RCC 7860 (cell line): ENCODE results near the gene MED13L.
"Not testable (repeated sequence)": the region's sequence is repeated elsewhere in the genome, so short reads cannot be mapped to it uniquely, and the experiment has no call there.

Source experiments
- DNase-seq: peaks from one replicate; pipeline ENCODE4 v3.0.0-alpha.2; 2015; ENCODE audit warnings: low spot score
- FAIRE-seq: peaks from 2 replicates; lab custom pipeline; 2012; peaks lifted over from hg19 to GRCh38; lab: Jason Lieb, UNC

MED13L gene

DNA sequence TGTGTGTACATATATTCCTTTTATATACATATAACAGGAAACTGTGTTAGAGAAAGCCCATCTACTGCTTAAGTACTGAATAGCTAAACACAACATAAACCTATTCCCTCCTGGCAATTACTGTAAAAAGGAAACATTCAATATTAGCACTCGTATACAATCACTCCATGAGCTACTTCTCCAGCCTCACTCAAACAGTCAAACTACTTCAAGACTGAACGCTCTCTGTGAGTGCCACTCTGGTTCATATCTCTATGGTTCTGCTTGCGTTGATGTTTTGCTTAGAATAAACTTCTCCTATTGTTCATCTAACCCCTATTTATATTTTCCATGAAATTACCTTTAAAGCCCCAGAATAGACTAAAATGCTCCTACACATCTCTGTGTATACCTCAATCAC, 243.7 kb downstream of the MED13L start:
- FAIRE-seq (no peak), DNase-seq (no peak)

DNA sequence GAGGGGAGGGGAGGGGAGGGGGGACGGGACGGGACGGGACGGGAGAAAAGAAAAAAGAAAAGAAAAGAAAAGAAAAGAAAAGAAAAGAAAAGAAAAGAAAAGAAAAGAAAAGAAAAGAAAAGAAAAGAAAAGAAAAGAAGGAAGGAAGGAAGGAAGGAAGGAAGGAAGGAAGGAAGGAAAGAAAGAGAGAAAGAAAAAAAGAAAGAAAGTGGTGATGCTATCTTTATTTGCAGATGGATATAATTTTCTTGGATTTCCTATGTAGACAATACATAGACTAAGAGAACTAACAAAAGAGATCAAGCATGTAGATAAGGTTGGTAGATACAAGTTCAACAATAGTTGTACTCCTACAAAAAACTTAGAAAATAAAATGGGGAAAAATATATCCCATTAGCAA, 245.9 kb downstream of the MED13L start:
- FAIRE-seq, DNase-seq: not testable (repeated sequence)

DNA sequence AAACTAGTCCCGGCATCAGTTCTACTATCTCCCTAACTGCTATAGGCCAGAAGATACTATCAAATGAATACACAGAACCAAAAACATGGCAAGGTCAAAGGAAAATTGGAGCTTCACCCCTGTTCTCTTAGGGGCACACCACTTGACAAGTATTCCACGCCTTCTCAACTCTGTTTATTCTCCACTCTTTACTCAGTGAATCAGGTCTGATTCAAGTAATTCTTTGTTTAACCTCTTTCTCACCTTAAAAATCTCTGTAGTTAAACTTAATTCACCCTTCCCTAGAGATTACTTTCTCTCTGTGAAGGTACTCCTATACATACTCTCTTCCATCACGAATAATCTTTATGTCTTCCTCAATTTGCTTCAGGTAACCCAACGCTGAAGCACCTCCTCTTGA, 248.9 kb downstream of the MED13L start:
- DNase-seq (no peak), FAIRE-seq (no peak)

DNA sequence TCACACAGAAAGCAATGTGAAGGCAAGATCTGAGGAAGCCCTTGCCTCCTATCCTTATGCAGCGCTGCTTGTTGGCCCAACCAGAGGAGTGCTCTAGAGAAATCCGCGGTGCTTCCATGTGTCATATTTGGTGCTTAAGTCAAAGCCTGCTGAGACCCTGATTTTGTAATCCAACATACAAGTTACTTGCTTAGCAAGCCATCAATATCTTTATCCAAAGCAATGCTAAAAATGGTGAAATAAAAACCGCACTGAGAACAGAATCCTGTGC, 250.0 kb downstream of the MED13L start:
- DNase-seq: no peak
- no peak for FAIRE-seq

DNA sequence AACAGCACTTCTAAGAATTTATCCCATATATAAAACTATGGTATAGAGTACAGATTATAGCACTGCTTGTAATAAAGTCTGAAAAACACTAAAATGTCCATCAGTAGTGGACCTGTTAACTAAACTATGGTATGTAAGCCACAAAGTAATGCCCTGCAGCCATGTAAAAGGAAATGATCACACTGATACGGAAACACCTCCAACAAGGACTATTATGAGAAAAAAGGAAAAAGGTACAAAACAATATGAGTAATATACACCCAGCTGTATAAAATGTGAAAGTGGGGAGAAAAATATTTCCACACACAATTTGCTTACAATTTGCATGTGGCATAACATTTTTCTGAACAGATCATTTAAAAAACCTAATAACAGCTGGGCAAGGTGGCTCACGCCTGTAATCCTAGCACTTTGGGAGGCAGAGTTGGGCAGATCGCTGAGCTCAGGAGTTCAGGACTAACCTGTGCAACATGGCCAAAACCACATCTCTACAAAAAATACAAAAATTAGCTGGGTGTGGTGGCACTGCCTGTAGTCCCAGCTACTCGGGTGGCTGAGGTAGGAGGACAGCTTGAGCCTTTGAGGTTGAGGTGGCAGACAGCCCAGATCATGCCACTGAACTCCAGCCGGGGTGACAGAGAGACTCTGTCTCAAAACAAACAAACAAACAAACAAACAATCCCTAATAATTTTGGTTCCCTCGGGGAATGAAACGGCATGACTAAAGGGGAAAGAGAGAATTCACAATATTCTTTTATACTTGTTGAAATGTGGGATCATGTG, 250.5 kb downstream of the MED13L start:
- FAIRE-seq (no peak), DNase-seq (no peak)

DNA sequence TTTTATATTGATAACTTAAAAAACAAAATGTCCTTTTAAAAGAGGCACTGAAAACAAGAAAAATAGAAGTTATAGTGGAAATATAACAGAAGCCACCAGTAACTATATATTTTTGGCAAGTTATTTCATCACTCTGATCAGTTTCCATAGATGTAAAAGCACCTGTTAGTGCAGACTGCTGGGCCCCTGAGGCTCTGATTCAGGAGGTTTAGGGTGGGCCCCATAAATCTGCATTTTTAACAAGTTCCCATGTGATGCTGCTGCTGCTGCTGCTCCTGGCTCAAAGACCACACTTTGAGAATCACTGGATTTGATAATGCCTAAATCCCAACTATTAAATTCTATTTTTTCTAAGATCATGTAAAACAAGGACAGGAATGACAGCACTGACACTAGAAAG, 251.1 kb downstream of the MED13L start:
- FAIRE-seq (no peak), DNase-seq (no peak)

DNA sequence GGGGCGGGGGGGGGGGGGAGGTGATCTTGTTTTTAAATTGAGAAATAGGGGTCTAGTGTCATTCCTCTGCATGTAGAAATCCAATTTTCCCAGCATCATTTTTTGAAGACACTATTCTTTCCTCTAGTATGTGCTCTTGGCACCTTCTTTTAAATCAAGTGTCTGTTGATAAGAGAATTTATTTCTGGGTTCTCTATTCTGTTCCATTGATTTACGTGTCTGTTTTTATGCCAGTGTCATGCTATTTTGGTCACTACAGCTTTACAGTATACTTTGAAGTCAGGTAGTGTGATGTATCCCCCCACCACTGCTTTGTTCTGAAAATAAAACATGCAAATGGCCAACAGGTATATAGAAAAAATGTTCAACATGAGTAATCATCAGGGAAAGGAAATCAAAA, 252.7 kb downstream of the MED13L start:
- FAIRE-seq (no peak), DNase-seq (no peak)

DNA sequence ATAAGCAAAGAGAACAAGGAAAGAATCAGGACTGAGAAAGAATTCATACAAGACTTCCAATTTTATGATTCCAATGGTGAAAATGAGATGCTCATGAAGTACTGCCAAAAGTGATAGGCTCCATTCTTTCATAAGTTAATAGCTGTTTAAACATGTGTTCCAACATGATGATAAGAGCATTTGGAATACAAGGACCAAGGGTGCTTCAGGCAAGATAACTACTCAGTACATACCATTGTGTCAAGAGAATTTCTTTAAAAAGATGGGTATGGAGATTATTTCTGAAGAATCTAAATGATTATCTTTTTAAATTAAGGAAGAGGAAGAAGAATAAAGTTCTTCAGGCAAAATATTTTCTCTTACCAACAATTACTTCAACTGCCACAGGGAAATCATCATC, 258.1 kb downstream of the MED13L start:
- DNase-seq: no peak
- no peak for FAIRE-seq

DNA sequence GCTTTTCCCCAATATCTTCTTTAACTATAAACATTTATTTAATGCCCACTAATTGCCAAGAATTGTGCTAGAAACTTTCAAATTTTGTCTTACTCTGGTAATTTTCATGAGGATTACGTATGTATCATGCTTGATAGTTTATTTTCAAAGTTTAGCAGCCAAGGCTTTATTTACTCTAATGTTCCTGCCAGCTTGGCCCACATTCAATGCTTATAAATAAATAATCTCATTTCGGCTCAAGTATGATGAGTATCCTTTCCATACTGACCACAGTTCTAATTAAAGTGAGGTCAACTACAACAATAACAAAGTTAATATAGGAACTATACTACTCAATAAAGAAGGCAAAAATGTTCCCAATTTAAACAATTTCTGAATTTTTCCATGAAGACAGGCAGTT, 259.2 kb downstream of the MED13L start:
- FAIRE-seq (no peak), DNase-seq (no peak)

DNA sequence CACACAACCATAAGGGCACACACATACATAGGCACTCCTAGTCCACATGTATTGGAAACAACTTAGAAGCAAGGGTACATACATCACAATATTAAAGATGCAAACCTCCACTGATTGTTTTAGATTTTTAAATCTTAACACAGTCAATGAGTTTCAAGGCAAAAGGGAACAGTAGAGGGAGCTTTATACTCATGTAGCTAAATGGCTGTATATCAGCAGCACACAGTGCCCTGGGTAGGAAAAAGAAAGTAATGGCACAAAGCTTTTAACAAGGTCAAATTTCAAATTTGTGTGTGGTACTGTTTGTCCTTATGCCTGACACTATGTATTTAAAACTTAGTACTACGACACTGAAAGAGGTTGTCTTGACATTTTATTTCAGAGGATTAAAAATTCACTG, 262.0 kb downstream of the MED13L start:
- FAIRE-seq (no peak), DNase-seq (peak; percentile 14)

DNA sequence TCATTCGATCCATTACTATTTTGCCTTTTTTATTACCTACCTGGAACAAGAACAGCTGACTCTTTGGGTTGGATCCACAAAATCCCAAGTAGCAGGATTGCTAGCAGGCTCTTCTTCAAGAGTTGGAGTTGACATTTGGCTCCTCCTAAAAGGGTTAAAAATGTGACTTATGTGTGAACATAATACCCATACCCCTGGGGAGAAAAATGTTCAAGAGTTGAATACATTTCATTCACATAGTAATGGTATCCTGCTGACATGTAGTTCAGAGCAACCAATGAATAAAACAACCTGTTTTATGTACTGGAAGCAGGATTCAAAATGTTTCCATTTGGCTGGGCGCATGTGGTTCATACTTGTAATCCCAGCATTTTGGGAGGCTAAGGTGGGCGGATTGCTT, 264.7 kb downstream of the MED13L start:
- DNase-seq (no peak), FAIRE-seq (no peak)

DNA sequence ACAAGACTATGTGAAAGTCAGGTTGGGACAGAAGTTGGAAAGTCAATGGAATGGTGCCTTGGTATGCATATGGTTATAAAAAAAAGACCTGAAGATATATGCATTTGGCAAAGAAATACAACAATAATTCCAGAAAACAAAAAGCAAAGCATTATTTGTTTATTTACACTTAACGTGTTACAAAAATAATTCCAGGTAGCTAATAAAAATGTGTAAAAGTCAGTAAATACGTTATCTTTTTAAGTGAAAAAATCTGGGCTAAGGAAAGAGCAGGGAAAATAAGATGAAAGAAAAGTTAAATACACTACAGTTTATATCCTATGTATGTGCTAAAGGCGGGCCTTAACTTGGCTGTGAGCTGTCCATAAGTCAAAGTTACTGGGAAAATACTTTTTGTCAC, 266.3 kb downstream of the MED13L start:
- DNase-seq: no peak
- FAIRE-seq: no peak

DNA sequence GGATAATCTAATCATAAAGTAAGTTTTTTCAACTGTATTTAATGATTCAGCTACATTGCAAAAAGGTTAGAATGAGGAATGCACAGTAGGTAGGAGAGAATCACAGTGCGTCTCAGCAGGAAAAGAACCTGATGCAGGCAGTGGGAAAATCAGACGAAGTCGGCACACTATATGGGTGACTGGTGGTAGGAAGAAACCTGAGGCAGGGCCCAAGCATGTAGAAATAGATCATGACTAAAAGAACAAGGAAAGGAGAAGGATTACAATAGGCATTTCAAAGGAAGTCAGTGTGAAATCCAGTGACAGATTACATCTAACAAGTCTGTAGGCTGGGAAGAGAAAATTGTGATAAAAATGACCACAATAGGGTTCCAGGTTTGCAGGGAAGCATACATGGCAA, 267.0 kb downstream of the MED13L start:
- DNase-seq (no peak), FAIRE-seq (no peak)

DNA sequence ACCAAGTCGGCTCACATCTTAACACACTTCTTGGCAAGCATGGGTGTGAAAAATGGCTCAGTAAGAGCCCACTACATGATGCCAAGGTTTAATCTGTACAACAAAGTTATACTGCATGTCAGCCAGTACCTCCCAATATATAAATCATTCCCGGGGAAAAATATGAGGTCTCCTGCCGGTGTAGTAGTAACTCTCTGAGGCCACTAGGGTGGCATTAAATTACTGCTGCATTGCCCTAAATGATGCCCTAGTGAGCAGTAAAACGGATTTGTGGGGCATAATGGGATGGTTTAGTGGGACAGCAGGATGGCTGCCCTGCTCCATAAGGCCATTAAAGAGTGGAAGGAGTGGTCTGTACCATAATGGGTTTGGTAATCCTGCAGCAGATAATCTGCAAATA, 267.7 kb downstream of the MED13L start:
- FAIRE-seq (no peak), DNase-seq (no peak)

DNA sequence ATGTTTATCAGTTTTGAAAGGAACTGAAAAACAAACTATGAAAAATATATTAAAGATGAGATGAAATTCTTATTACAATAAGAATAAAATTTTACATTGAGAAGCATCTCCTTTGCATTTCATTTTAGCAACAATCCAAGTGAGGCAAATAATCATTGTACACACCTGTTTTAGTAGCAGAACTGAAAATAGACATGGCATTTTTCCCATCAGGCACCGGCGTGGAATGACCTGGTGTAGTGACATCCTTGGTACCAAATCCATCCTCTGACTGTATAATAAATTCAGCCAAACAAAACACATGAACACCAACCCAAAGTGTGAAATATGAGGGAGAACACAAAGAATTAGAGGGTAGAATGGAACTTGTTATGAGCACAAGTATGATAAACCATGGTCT, 271.4 kb downstream of the MED13L start:
- no peak for FAIRE-seq
- DNase-seq: no peak

DNA sequence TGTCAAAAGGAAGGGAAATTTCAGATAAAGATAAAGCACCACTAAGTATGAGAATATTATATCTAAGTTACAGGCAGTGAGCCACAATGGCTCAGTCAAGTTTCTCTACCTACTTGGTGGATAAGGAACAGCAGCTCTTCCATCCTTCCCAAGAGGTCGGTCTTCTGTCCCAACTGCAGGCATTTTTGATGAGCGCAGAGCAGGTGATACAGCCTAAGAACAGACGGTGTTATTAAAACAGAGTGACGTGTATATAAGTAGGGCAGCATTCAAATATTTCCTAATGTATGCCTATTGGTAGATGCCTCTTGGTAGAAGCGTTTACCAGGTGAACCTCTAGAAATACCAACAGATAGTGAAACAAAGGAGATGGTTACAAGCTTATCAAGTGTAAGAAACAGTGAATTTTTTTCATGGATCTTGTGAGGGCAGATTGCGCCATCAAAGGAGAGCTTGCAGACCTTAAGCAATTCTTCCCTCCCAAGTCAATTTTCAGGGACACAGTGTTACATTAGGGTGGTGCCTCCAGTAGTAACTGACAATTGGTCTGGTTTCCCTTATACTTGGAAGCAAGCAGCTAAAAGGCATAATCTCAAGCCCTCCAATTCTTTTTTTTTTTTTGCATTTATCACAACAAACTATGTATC, 274.5 kb downstream of the MED13L start:
- FAIRE-seq (no peak), DNase-seq (no peak)

DNA sequence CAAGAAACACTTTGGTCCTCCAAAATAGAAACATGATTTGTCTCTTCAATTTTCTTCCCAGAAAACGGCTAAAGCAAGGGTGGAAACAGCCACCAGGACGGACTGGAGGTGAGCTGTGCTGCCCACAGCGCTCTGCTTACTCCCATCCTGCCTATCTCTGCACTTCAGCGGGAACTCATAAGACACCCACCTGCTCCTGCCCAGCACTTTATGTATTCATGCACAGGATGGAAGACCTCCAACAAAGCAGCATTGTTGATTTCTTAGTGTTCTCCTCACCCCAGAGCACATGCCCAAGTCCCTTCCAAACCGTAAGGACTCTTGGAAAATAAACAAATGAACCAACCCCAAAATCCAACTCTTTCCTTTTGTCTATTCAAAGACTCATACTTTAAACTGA, 277.2 kb downstream of the MED13L start:
- DNase-seq (no peak), FAIRE-seq (no peak)

DNA sequence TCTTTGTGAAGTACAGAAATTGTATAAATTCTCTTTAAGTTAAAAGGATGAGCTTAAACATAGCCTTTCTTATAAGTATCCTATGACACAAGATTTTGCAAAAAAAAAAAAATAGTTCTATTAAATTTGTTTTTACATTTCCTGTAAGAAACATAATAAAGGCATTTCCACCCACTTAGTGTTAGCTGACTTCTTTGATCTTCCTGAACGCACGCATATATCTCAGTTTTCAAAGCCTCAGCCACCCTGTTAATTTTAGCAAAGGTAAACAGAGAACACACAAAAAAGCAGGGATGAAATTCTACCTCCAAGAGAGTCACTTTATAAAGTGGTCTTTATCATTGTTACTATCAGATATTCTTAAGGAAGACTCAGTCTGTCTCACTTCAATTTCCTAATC, 277.9 kb downstream of the MED13L start:
- no peak for DNase-seq
- FAIRE-seq: no peak

DNA sequence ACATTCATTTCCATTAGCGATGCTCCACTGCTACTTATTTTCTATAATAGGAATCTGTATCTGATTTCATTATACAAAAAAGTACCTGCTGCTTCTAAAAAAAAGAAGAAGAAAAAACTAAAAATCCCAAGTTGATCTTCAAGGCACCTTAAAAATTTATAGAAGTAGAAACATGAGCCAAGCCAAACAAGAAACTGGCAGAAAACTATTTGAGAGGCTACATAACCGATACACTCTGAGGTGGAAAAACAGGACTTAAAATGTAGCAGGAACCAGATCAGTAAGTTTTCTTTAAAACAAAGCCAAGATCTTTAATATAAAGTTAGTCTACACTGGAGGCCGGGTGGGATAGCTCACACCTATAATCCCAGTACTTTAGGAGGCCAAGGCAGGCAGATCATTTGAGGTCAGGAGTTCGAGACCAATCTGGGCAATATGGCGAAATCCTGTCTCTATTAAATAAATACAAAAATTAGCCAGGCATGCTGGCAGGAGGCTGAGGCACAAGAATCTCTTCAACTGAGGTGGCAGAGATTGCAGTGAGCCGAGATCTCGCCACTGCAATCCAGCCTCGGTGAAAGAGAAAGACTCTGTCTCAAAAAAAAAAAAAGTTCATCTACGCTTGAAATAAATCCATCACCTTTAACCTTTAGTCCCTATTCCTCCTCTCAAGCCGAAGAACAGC, 278.6 kb downstream of the MED13L start:
- FAIRE-seq: no peak
- no peak for DNase-seq

DNA sequence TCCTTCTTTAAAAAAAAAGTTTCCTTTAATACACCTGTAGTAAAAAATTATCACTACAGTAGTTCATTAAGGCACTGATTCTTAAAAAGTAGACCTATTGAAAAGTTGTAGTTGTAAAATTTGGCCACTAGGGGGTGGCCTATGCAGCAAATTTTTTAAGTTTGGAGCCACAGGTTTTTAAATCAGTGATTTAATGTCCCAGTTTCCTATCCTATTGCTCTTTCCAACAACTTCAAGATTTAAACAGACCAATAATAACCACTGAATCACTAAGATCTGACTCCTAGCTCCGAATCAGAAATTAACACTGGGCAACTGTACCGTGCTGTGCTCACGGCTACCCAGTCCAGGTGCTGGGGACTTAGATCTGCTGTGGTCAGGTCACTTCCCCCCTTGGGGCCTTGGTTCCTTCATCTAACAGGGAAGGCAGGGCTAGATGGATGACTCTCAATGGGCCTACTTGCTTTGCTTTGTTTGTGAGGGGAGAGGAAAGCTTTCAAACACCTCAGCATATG, 279.3 kb downstream of the MED13L start:
- peak; percentile 25 for DNase-seq
- peak; percentile 77 for FAIRE-seq

DNA sequence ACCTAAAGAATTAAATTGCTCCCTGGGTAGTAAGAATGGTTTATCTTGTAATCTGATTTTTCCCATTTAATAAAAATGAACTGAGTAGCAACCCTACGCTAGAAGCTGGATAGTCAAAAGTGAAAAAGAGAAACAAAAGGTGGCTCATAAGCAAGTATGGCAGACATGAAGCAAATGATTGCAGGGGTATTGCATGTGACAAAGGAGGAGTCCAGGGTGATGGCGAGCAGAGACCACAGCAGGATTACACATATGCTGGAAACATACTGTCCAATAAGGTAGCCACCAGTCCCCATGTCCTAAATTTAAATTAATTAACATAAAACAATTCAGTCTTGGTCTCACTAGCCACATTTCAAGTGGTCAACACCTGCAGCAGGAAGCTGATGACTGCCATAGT, 283.8 kb downstream of the MED13L start:
- FAIRE-seq: no peak
- DNase-seq: no peak

DNA sequence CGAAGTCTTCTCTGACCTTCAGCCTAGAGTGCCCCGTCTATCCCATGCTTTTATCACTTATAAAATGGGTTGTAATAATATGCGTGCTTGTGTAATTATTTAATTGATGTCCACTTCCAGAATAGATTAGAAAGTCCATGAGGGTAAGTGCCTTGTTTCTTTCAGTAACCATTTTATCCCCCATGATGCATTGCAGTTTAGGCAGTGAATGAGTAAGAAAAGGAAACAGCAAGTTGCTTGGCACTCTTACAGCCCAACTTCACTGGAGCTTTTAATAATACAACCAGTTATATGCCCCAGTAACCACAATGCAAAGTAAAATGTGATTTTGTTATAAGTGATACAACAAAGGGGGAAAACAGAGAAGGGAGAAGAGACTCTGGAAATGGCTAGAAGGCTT, 287.3 kb downstream of the MED13L start:
- no peak for DNase-seq
- FAIRE-seq: no peak
